Loucy (cell line): ENCODE data around the gene H6PD.

Experiments used
- CTCF ChIP-seq: fragments of 200-600 bp; sonication (generic); conservative IDR thresholded peaks from 2 replicates; pipeline ENCODE4 v1.5.1; 2014; ENCODE audit warnings: mild to moderate bottlenecking, antibody characterized with exemption, low read length
- EZH2phosphoT487 ChIP-seq: fragments of 200-600 bp; IDR thresholded peaks from 2 replicates; pipeline ENCODE4 v1.6.1; 2018; ENCODE audit warnings: antibody characterized with exemption, mild to moderate bottlenecking, moderate library complexity, borderline replicate concordance

DNA sequence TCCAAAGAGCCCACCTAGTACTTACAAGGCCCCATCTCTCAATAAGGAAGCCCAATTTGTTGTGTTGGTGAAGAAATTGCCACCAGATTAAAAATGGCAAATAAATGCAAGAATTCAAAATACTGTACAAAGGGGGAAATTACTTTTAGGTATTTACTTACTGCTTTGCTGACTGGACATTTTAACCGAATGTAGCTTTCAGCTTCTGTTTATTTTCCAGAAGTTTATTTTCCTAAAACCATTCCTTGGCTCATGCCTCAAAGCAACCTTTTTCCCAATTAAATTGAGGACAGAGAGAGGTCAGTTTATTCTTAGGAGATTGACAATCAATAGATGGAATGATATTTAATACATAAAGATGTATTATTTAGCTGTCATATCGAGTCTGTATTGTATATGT, 47.6 kb upstream of the H6PD start:
- no peak for TF ChIP-seq CTCF
- no peak for TF ChIP-seq EZH2phosphoT487
